IPS-18c (cell line): ENCODE data around the gene KCNRG.

Experiments
- H3K4me3 ChIP-seq: 2 replicates; pipeline ENCODE4 v1.7.0; 2013; ENCODE audit warnings: low read depth, mild to moderate bottlenecking, low read length, moderate library complexity; ENCODE audit not compliant: insufficient read depth
- H3K9me3 ChIP-seq: one replicate; pipeline ENCODE4 v1.6.1; 2013; ENCODE audit warnings: mild to moderate bottlenecking, low read length, moderate library complexity; ENCODE audit not compliant: control insufficient read depth, insufficient read depth

KCNRG gene

DNA sequence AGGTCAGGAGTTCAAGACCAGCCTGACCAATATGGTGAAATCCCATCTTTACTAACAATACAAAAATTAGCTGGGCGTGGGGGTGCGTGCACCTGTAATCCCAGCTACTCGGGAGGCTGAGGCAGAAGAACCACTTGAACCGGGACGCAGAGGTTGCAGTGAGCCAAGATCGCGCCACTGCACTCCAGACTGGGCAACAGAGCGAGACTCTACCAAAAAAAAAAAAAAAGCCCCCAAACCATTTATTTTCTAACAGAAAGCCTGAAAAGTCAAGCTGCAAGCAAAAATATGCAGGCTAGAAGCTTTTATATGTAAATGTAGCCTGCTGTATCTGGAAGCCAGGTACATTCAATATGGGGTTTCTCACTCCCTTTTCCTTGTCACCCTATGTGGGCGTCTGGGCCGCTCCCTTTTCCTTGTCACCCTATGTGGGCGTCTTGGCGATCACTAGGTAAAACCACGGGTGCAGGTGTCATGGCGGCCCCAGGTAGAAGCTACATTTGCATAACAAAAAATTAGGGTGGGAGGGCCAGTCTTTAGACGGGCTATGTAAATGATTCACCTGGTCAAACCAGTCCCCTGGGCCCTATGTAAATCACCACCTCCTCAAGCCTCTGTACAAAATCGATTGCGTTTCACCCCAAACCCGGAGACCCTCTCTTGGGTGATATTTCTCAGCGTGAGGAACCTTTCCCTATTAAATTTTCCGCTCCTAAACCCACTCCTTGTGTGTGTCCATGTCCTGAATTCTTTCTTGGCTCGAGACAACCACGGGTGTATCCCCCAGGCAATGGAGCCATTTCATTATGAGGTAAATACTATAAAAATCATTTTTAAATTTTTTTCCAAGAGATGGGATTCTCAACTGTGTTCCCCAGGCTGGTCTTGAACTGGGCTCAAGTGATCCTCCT lies 16.3 kb upstream of the KCNRG start:
- Histone ChIP-seq H3K4me3 (peak overlapping the region; percentile 94), H3K9me3 (no peaks in the 10 kb centered on the region)

DNA sequence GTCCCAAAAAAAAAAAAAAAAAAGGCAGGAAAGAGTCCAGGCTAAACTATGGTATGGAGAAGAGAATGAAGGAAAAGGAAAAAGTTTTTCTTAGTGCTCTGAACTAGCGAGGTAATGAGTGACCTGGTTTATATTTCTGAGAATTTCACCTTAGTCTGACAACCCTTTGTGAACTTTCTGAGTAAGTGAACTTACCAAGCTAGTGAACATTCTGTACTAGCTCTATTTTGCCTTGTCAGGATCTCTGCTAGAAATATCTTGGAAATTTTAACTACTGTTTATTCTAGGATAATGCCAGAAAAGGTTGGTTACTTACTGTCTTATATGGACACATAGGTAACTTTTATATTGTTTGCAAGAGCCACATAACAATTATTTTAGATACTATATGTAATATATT lies 14.0 kb upstream of the KCNRG start:
- H3K4me3 ChIP-seq: no peak overlapping the region

DNA sequence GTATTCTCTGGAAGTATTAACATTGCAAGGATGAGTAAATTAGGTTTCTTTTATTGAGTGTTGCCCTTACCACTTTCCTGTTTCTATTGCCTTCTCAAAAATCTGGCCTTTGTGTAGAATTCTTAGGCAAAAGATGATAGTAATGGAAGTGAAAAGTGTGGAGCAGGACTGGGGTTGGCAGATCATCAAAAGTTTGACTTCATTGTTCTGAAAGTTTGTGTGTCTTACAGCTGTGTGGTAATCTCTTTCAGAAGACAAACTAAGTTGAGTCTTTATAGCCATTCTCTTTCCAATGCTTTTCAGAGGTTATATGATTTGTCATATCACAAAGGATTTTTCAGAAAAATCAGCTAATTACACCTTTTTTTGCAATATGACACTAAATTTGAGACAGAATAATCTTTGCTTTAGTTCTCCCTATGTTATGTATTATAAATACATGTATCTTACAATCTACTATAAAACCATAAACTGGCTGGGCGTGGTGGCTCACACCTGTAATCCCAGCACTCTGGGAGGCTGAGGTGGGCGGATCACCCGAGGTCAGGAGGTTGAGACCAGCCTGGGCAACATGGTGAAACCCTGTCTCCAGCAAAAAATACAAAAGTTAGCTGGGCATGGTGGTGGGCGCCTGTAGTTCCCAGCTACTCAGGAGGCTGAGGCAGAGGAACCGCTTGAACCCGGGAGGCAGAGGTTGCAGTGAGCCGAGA lies 8.7 kb upstream of the KCNRG start:
- Histone ChIP-seq H3K4me3 (no peak overlapping the region), H3K9me3 (no peaks in the 10 kb centered on the region)

More for the DNA sequence above, 14.0 kb upstream of the KCNRG start:
- H3K9me3 ChIP-seq: no peaks in the 10 kb centered on the region

DNA sequence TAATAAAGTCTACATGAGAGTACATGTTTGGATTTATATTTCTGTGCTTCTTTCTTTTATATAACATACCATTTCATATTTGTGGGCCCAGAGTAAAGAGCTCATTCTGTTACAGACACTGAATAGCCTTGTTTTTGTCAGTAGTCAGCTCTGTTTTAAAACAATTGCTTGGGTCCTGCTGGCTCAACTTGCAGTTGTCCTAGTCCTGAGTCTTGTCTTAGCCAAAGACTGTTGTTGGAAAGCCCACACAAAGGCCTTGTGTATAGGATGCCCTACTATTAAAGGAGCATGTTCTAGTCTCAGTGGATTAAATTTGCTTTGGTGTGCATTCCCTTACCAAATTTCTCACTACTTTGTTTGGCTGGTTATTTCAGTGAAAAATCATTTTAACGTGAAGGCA lies 3.8 kb upstream of the KCNRG start:
- no peaks in the 10 kb centered on the region for H3K9me3 ChIP-seq
- no peak overlapping the region for H3K4me3 ChIP-seq

DNA sequence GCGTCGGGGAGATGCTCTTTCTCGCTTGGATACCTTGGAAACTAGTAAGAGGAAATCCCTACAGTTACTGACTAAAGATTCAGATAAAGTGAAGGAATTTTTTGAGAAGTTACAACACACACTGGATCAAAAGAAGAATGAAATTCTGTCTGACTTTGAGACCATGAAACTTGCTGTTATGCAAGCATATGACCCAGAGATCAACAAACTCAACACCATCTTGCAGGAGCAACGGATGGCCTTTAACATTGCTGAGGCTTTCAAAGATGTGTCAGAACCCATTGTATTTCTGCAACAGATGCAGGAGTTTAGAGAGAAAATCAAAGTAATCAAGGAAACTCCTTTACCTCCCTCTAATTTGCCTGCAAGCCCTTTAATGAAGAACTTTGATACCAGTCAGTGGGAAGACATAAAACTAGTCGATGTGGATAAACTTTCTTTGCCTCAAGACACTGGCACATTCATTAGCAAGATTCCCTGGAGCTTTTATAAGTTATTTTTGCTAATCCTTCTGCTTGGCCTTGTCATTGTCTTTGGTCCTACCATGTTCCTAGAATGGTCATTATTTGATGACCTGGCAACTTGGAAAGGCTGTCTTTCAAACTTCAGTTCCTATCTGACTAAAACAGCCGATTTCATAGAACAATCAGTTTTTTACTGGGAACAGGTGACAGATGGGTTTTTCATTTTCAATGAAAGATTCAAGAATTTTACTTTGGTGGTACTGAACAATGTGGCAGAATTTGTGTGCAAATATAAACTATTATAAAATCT lies 2.7 kb upstream of the KCNRG start:
- no peak overlapping the region for H3K4me3 ChIP-seq
- no peaks in the 10 kb centered on the region for H3K9me3 ChIP-seq

DNA sequence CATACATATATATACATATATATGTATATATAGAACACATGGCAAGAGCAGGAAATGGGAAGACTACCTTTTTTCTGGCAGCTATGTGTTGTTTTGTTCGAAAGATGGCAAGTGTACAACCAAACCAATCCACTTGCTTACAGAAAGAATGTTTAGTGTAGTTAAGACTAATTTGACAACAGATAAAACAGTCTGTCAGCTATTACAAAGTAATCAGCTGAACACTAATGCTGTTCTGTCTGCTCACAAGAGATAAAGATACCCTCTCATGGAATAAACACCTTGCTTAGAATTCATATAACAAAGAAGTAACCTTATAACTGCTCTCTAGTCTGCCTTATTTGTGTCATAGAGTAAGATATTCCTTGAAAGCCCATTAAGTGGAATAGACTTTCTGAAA lies 858 bp upstream of the KCNRG start:
- no peaks in the 10 kb centered on the region for H3K9me3 ChIP-seq
- H3K4me3 ChIP-seq: no peak overlapping the region

DNA sequence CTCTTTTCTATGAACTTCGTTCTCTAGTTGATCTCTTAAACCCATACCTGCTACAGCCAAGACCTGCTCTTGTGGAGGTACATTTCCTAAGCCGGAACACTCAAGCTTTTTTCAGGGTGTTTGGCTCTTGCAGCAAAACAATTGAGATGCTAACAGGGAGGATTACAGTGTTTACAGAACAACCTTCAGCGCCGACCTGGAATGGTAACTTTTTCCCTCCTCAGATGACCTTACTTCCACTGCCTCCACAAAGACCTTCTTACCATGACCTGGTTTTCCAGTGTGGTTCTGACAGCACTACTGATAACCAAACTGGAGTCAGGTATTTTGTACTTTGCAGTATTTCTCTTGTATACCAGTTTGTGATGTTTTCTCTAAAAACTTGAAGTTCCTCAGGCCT lies 506 bp downstream of the KCNRG start:
- Histone ChIP-seq H3K9me3 (no peaks in the 10 kb centered on the region), H3K4me3 (no peak overlapping the region)

DNA sequence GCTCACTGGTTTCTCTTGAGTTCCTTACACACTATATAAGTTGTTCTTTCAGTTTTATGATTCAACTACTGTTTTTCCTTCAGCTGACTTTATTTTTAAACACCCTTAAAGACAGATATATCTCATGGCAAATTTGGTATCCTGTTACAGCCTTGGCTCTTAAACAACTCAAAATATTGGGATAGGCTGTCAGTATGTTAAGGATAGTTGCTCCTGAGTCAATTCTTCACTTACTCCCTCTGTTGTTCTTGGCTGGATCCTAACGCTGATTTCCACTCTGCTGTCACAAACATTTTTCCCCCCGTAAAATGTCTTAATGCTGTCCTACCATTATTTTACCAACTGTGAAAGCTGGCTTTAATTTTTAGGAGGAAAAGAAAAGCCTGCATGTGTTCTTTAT lies 1.2 kb downstream of the KCNRG start:
- H3K4me3 ChIP-seq: no peak overlapping the region
- H3K9me3 ChIP-seq: no peaks in the 10 kb centered on the region

DNA sequence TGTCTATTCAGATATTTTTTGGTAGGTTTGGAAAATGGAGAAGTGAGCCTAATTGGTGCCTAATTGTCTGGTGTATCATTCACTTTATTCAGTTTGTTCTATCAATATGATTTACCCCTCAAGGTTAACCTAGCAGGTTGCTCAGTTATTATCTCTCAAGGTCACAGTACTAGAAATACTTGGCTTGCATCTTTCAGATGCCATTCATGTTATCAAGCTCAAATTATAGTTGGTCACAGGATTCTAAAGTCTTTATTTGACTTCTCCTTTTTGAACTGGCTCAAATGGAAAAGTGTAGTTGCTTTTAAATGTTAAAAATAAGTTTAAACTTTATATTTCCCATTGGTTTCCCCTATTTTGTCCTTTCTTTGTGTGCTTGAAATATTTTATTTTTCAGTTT lies 2.6 kb downstream of the KCNRG start:
- no peaks in the 10 kb centered on the region for H3K9me3 ChIP-seq
- H3K4me3 ChIP-seq: no peak overlapping the region

DNA sequence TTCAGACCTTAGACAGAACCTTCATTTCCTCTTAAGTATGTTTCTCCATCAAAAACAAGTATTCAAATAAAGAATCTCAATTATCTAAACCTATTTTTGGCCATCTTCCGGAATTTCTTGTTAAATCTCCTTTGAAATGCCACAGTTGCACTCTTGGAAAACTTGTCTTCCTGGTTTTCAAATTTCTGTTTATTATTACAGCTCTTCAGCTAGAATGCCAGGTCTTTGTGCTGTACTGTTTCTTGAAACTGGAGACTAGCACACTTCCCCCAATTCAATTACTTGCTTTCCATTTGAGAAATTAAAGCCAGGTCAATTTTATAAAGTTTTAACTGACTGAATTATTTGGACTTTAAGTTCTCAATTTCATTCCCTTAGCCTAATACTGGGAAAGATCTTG lies 10.2 kb downstream of the KCNRG start:
- no peaks in the 10 kb centered on the region for H3K9me3 ChIP-seq
- no peak overlapping the region for H3K4me3 ChIP-seq

DNA sequence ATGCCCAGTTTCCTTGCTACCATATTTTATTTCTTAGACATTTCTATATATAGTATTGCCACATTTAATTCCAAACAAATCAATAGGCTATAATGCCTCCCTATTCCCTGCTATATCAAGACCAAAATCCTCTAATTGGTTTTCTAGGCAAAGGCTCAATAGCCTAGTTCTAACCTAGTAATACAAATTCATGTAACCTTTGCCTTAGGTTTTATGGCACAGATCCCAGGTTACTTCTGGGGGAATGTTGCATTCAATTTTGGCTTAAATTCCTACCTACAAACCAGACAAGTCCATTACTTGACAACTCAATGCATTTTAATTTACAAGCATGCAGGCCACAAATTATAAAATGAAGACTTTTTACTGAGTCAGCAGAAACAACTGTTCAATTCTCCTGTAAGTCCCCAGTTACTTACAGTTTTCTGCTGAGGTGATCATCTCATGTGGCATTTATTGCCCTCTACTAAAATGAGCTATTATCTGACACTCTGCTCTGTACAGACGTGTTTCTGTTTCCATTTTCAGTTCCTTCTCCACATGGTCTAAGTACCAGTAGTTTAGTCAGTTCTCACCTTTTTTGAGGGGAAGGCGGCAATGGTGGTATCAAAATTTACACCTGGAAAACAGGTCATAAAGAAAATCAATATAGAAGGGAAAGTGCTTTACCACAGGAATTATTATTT lies 11.7 kb downstream of the KCNRG start:
- Histone ChIP-seq H3K9me3 (no peaks in the 10 kb centered on the region), H3K4me3 (no peak overlapping the region)

DNA sequence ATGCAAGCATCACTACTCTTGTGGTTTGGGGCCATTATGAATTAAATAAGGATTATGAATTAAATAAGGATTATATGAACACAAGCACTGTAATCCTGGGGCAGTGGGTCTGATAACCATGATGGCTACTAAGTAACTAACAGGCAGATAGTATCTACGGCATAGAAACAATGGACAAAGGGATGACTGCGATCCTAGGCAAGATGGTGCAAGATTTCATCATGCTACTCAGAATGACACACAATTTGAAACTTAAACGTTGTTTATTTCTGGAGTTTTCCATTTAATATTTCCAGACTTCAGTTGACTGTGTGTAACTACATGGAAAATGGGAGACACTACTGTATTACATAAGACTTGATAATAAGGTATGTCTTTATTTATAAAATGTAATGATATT lies 15.1 kb downstream of the KCNRG start:
- Histone ChIP-seq H3K4me3 (no peak overlapping the region), H3K9me3 (no peaks in the 10 kb centered on the region)

DNA sequence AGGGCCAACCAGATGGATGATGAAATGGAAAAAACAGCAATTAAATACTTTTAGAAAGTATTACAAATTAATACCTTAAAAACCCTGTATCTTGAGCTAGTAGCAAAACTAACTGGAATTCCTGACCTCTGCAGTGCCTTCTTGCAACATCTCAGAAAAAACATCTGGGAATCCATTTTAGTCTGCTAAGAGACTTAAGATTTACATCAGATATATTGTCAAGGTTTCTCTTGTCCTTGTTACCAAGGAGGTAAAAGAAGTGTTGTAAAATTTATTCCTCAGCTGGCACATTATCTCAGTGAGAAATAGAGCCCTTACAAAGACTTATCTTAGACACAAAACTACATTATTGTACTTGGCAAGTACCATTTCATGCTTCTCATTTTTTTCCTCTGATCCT lies 18.5 kb downstream of the KCNRG start:
- Histone ChIP-seq H3K9me3 (no peaks in the 10 kb centered on the region), H3K4me3 (no peak overlapping the region)

DNA sequence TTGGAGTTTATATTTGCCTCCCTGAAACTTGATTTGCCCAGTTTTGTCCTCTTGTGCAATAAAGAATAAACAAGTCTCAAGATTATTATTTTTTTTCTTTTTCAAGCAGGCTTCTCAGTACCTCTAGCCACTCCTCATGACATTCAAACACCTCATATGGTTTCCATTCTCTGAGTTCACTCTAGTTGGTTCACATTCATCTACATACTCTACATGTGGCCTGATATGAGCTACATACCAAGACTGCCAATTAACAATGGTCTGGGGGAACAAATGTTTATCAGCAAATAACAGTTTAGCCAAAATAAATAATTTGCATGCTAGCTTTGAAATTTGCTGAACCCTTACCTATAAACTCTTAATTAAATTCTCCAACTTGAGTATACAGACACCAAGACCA lies 22.5 kb downstream of the KCNRG start:
- Histone ChIP-seq H3K9me3 (no peaks in the 10 kb centered on the region), H3K4me3 (no peak overlapping the region)

DNA sequence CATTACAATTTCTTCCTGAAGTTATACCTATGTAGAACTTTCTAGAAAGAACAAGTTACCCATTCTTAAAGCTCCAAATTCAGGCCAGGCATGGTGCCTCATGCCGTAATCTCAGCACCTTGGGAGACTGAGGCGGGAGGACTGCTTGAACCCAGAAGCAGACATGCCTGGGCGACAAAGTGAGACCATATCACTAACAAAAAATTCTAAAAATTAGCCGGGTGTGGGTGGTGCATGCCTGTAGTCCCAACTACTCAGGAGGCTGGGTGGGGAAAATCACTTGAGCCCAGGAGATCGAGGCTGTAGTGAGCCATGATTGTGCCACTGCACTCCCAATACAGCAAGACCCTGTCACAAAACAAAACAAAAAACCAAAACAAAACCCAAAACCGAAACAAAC lies 23.0 kb downstream of the KCNRG start:
- H3K9me3 ChIP-seq: no peaks in the 10 kb centered on the region
- no peak overlapping the region for H3K4me3 ChIP-seq

DNA sequence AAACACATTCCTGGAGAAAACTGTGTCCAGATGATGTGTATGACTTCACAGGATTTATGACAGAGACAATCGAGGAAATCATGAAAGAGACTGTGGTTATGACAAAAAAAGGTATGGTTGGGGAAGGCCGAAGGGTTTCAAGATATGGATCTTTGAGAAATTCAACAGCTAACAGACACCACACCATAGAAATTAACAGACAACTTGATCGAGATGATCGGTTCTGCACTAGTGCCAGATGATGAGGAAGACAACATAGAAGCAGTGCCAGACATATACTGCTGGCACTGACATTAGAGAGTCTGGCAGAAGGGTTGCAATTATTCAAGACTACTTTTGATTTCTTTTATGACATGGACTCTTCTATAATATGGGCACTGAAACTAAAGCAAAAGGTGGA lies 37.2 kb downstream of the KCNRG start:
- Histone ChIP-seq H3K4me3 (no peak overlapping the region), H3K9me3 (no peaks in the 10 kb centered on the region)

DNA sequence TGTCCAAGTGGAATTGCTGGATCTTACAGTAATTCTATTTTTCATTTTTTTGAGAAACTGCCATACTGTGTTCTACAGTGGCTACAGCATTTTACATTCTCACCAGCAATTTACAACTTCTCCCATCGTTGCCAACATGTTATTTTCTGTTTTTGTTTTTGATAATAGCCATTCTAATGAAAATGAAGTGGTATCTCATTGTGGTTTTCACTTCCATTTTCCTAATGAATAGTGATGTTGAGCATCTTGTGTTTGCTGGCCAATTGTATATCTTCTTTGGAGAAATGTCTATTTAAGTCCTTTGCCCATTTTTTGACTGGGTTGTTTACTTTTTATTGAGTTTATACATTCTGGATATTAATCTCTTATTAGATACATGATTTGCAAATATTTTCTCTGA lies 38.6 kb downstream of the KCNRG start:
- H3K4me3 ChIP-seq: no peak overlapping the region
- H3K9me3 ChIP-seq: no peaks in the 10 kb centered on the region
